H1 (cell line): ENCODE data around the gene LOXL4. TPM values are rescaled to one million over a fixed set of nuclear protein-coding genes. Genes with fewer than 3 reads are reported as not detected.

Source experiments
- CTCF ChIA-PET: fragments of 300-600 bp; sonication (Branson Sonifier 250); formaldehyde crosslinking; loops from one replicate; lab custom pipeline; 2021; ENCODE audit not compliant: partially characterized antibody; lab: Charles Lee
- POLR2A ChIA-PET: fragments of 300-600 bp; sonication (Branson Sonifier 250); formaldehyde crosslinking; loops from one replicate; lab custom pipeline; 2021; ENCODE audit warnings: inconsistent platforms; ENCODE audit not compliant: partially characterized antibody; lab: Charles Lee
- DNase-seq, 2 experiments: peaks; one replicate each; pipeline versions ENCODE4 v3.0.0 to v3.0.0-alpha.2; 2010 to 2022; ENCODE audit warnings: low spot score in 2 of 2, low read depth in 1 of 2, mixed read lengths in 1 of 2
- FAIRE-seq: peaks from 2 replicates; lab custom pipeline; 2011; peaks lifted over from hg19 to GRCh38; lab: Jason Lieb, UNC
- H2AFZ ChIP-seq: 2 replicates; pipeline ENCODE4 v1.8.1; 2012; ENCODE audit warnings: low read length, inconsistent platforms
- H2AK5ac ChIP-seq: 2 replicates; pipeline ENCODE4 v1.6.1; 2013; ENCODE audit warnings: low read depth, low read length
- H2BK120ac ChIP-seq: replicated peaks from 2 replicates; pipeline ENCODE3; 2013; ENCODE audit warnings: low read depth, low read length, inconsistent platforms
- H2BK12ac ChIP-seq: 2 replicates; pipeline ENCODE4 v1.6.1; 2013; ENCODE audit warnings: low read depth, low read length
- H2BK15ac ChIP-seq: 2 replicates; pipeline ENCODE4 v1.6.1; 2013; ENCODE audit warnings: low read length
- H2BK20ac ChIP-seq: 2 replicates; pipeline ENCODE4 v1.6.1; 2013; ENCODE audit warnings: low read length
- H2BK5ac ChIP-seq: 2 replicates; pipeline ENCODE4 v1.6.1; 2013; ENCODE audit warnings: low read depth, low read length
- H3K14ac ChIP-seq: 2 replicates; pipeline ENCODE4 v1.6.1; 2013; ENCODE audit warnings: inconsistent platforms; ENCODE audit not compliant: insufficient read length
- H3K18ac ChIP-seq: 2 replicates; pipeline ENCODE4 v1.6.1; 2013; ENCODE audit warnings: low read length; ENCODE audit errors: extremely low read depth
- H3K23ac ChIP-seq: 2 replicates; pipeline ENCODE4 v1.6.1; 2013; ENCODE audit warnings: inconsistent platforms; ENCODE audit not compliant: insufficient read length
- H3K23me2 ChIP-seq: 2 replicates; pipeline ENCODE4 v1.6.1; 2013; ENCODE audit warnings: low read depth, low read length
- H3K27ac ChIP-seq: 2 replicates; pipeline ENCODE4 v1.6.1; 2011; ENCODE audit warnings: low read depth, low read length, inconsistent platforms
- H3K27me3 ChIP-seq, 4 experiments: replicated peaks in 1 of 4; 1 replicate in 1 of 4; 2 replicates in 3 of 4; pipeline versions ENCODE4 v1.6.1 to v1.8.1; 2011 to 2013; ENCODE audit warnings: low read length in 3 of 4, mild to moderate bottlenecking in 3 of 4, inconsistent platforms in 2 of 4, mixed read lengths in 2 of 4, moderate library complexity in 1 of 4; ENCODE audit not compliant: control insufficient read depth in 3 of 4, insufficient read depth in 3 of 4; ENCODE audit errors: extremely low read depth in 1 of 4
- H3K36me3 ChIP-seq, 4 experiments: 2 replicates each; pipeline versions ENCODE4 v1.6.1 to v1.8.1; 2011 to 2013; ENCODE audit warnings: mild to moderate bottlenecking in 4 of 4, low read length in 3 of 4, moderate library complexity in 2 of 4, control low read depth in 1 of 4, inconsistent platforms in 1 of 4; ENCODE audit not compliant: insufficient read depth in 4 of 4, control insufficient read depth in 2 of 4
- H3K4ac ChIP-seq: replicated peaks from 2 replicates; pipeline ENCODE3; 2013; ENCODE audit warnings: low read length, low read depth, mixed read lengths, inconsistent platforms; ENCODE audit not compliant: insufficient read length
- H3K4me1 ChIP-seq, 4 experiments: replicated peaks in 1 of 4; 1 replicate in 1 of 4; 2 replicates in 3 of 4; pipeline versions ENCODE4 v1.6.1 to v1.8.1; 2011 to 2013; ENCODE audit warnings: low read length in 3 of 4, inconsistent platforms in 2 of 4, mixed read lengths in 1 of 4; ENCODE audit not compliant: insufficient read depth in 4 of 4, control insufficient read depth in 3 of 4
- H3K4me2 ChIP-seq, 2 experiments: 2 replicates each; pipeline versions ENCODE4 v1.6.1 to v1.8.1; 2011 to 2013; ENCODE audit warnings: low read depth in 2 of 2, low read length in 2 of 2, control low read depth in 1 of 2, inconsistent platforms in 1 of 2, mild to moderate bottlenecking in 1 of 2; ENCODE audit not compliant: insufficient read depth in 1 of 2
- H3K4me3 ChIP-seq, 4 experiments: fragments of 200-600, 300-600 bp in 1 of 4; sonication (generic), shearing (Covaris generic), sonication (Bioruptor Twin) in 1 of 4; 2 replicates each; pipeline versions ENCODE4 v1.5.1 to v1.8.1; 2011 to 2016; ENCODE audit warnings: low read length in 4 of 4, low read depth in 3 of 4, control low read depth in 2 of 4, inconsistent platforms in 2 of 4, mild to moderate bottlenecking in 2 of 4, mixed read lengths in 1 of 4, moderate library complexity in 1 of 4; ENCODE audit not compliant: insufficient read depth in 2 of 4; ENCODE audit errors: extremely low read depth in 1 of 4
- H3K56ac ChIP-seq: replicated peaks from 2 replicates; pipeline ENCODE3; 2013; ENCODE audit warnings: low read depth, mild to moderate bottlenecking, mixed read lengths, low read length, inconsistent platforms; ENCODE audit not compliant: insufficient read length
- H3K79me1 ChIP-seq: 2 replicates; pipeline ENCODE4 v1.6.1; 2013; ENCODE audit warnings: low read depth, low read length, control low read depth
- H3K79me2 ChIP-seq, 2 experiments: 2 replicates each; pipeline versions ENCODE4 v1.6.1 to v1.8.1; 2012 to 2013; ENCODE audit warnings: low read length in 2 of 2, mild to moderate bottlenecking in 2 of 2, inconsistent platforms in 1 of 2; ENCODE audit not compliant: insufficient read depth in 2 of 2, control insufficient read depth in 1 of 2
- H3K9ac ChIP-seq, 4 experiments: replicated peaks in 1 of 4; 1 replicate in 1 of 4; 2 replicates in 3 of 4; pipeline versions ENCODE4 v1.6.1 to v1.8.1; 2011 to 2013; ENCODE audit warnings: low read depth in 3 of 4, low read length in 3 of 4, control low read depth in 2 of 4, mild to moderate bottlenecking in 2 of 4, moderate library complexity in 2 of 4, inconsistent platforms in 1 of 4; ENCODE audit errors: extremely low read depth in 1 of 4
- H3K9me3 ChIP-seq, 2 experiments: 2 replicates each; pipeline versions ENCODE4 v1.6.1 to v1.8.1; 2012 to 2013; ENCODE audit warnings: mild to moderate bottlenecking in 2 of 2, moderate library complexity in 2 of 2, control low read depth in 1 of 2, inconsistent platforms in 1 of 2, low read depth in 1 of 2, low read length in 1 of 2, mixed read lengths in 1 of 2; ENCODE audit not compliant: insufficient read depth in 2 of 2
- H4K20me1 ChIP-seq, 2 experiments: replicated peaks in 1 of 2; 2 replicates each; pipeline versions ENCODE3 to v1.8.1; 2011 to 2013; ENCODE audit warnings: inconsistent platforms in 2 of 2, low read length in 2 of 2, mild to moderate bottlenecking in 1 of 2; ENCODE audit not compliant: insufficient read depth in 2 of 2, control insufficient read depth in 1 of 2
- H4K5ac ChIP-seq: 2 replicates; pipeline ENCODE4 v1.6.1; 2013; ENCODE audit warnings: low read length, low read depth, mixed read lengths, inconsistent platforms; ENCODE audit not compliant: insufficient read length
- H4K8ac ChIP-seq: 2 replicates; pipeline ENCODE4 v1.8.0; 2013; ENCODE audit warnings: mild to moderate bottlenecking, moderate library complexity, low read length, inconsistent platforms; ENCODE audit not compliant: insufficient read depth; ENCODE audit errors: extremely low read depth
- H4K91ac ChIP-seq: replicated peaks from 2 replicates; pipeline ENCODE3; 2013; ENCODE audit warnings: low read length, mixed read lengths, inconsistent platforms; ENCODE audit not compliant: insufficient read length
- ASH2L ChIP-seq: fragments of 200-600, 300-600 bp; sonication (generic); IDR thresholded peaks from one replicate; pipeline ENCODE4 v1.7.1; 2017; ENCODE audit warnings: low read length
- CTCF ChIP-seq, 3 experiments: IDR thresholded peaks; 1 replicate in 2 of 3; 2 replicates in 1 of 3; pipeline versions ENCODE4 v1.5.1 to v1.6.1; 2011; ENCODE audit warnings: low read length in 3 of 3, mild to moderate bottlenecking in 3 of 3, inconsistent platforms in 2 of 3, low read depth in 1 of 3, moderate library complexity in 1 of 3; ENCODE audit not compliant: insufficient read depth in 1 of 3; ENCODE audit errors: control extremely low read depth in 1 of 3
- MAFK ChIP-seq: IDR thresholded peaks from 2 replicates; pipeline ENCODE4 v1.6.1; 2012; ENCODE audit warnings: low read depth, mild to moderate bottlenecking, improper control_type of control experiment, low read length
- NANOG ChIP-seq: IDR thresholded peaks from 2 replicates; pipeline ENCODE4 v1.6.1; 2011; ENCODE audit warnings: low read length, low read depth, mild to moderate bottlenecking, inconsistent platforms; ENCODE audit not compliant: insufficient read depth, poor library complexity, severe bottlenecking
- WGBS, 2 experiments: shearing (Covaris generic) in 1 of 2; methylation state at CpG; one replicate each; pipeline versions ENCODE4 v1.1.6 to v1.1.7; 2013 to 2015; ENCODE audit warnings: low lambda C conversion rate in 2 of 2, mixed read lengths in 2 of 2, inconsistent platforms in 1 of 2, low coverage in 1 of 2, missing lambda C conversion rate in 1 of 2; ENCODE audit not compliant: insufficient replicate concordance in 2 of 2, insufficient coverage in 1 of 2, insufficient read length in 1 of 2; ENCODE audit errors: extremely low coverage in 1 of 2, missing lambda C conversion rate in 1 of 2; 5-methylcytosine and 5-hydroxymethylcytosine counted together
- polyA plus RNA-seq, 7 experiments: library from polyadenylated mRNA; depleted of rRNA in 3 of 7; stranded (reverse) in 5 of 7; unstranded in 2 of 7; fragments of >200 nt in 5 of 7; fragments of 200-250 nt in 2 of 7; gene quantifications; 1 replicate in 5 of 7; 2 replicates in 1 of 7; 4 replicates in 1 of 7; pipeline versions ENCODE4 v1.2.1 to v1.2.3, GENCODE V29; 2011 to 2013; ENCODE audit warnings: missing spikeins in 2 of 7, mixed read lengths in 2 of 7
- total RNA-seq: library from RNA; stranded (reverse); fragmentation: NEBNext Ultra II Directional; extraction: Animal tissue kit (Norgen Biotek cat#: 25700); gene quantifications from 2 replicates; pipeline ENCODE4 v1.2.1, GENCODE V29; 2021

LOXL4 gene
- total and polyA plus RNA-seq, 2 of the 8 experiments (the other 6 are each of a cell fraction or from before 2014, with no cell fraction given) = 0.13 to 0.27 TPM

GRCh38 chr10:98289802-98290209 lies 21.8 kb upstream of the LOXL4 start:
- H3K4ac ChIP-seq = no peak overlapping the region
- ChIA-PET POLR2A (no interaction called here), CTCF (interaction anchor here (0.9 to 2.4 kb wide), 7 partner anchors 13 to 46 kb away, joined by 3 to 9 read pairs (median 5); no protein-coding TSS in a partner anchor)
- no peaks in the 10 kb centered on the region for H3K79me2 ChIP-seq
- no peak overlapping the region for H4K91ac ChIP-seq
- peaks cover 0 to 5% (median 3%) of the 10 kb centered on the region in 4 experiments; a peak in 4 of 7 replicates for H3K4me1 ChIP-seq
- no peak overlapping the region for H3K27ac ChIP-seq
- H2BK20ac ChIP-seq = no peak overlapping the region
- H3K9me3 ChIP-seq = no peaks in the 10 kb centered on the region
- no peaks in the 10 kb centered on the region for H4K20me1 ChIP-seq
- H4K5ac ChIP-seq = no peak overlapping the region
- H3K4me3 ChIP-seq = no peak overlapping the region
- no peak overlapping the region for H3K18ac ChIP-seq
- H2AK5ac ChIP-seq = no peak overlapping the region
- 64% methylated on average over 10 of the region's 10 CpGs; no CpG with 5 or more reads in 1 of the 2 experiments for WGBS, 2 experiments
- H2BK12ac ChIP-seq = no peak overlapping the region
- H2BK120ac ChIP-seq = no peak overlapping the region
- no peak overlapping the region for H4K8ac ChIP-seq
- 0 out of 2 replicates have a peak overlapping the region, but pooled peaks have one; percentile 41 for H2AFZ ChIP-seq
- TF ChIP-seq NANOG = no peak
- peak in 1 of 3 experiments; percentile 15; a peak in 1 of 4 replicates for TF ChIP-seq CTCF (IDR thresholded peaks at IDR 0.05; ENCODE audit: control extremely low read depth in 1 of 3, insufficient read depth in 1 of 3, low read depth in 1 of 3, low read length in 3 of 3)
- TF ChIP-seq ASH2L = no peak
- no peak for TF ChIP-seq MAFK
- H3K14ac ChIP-seq = no peak overlapping the region
- DNase-seq (no peak), FAIRE-seq (no peak)
- no peak overlapping the region for H2BK15ac ChIP-seq
- no peaks in the 10 kb centered on the region for H3K27me3 ChIP-seq
- no peak overlapping the region for H3K4me2 ChIP-seq
- H3K9ac ChIP-seq = no peak overlapping the region
- no peak overlapping the region for H3K23ac ChIP-seq
- no peak overlapping the region for H2BK5ac ChIP-seq
- no peaks in the 10 kb centered on the region for H3K79me1 ChIP-seq
- H3K36me3 ChIP-seq = no peaks in the 10 kb centered on the region
- no peak overlapping the region for H3K56ac ChIP-seq
- H3K23me2 ChIP-seq = no peaks in the 10 kb centered on the region
